HG03439 (cell line): ENCODE results near the gene SPRN.
"Not testable (repeated sequence)": the region's sequence is repeated elsewhere in the genome, so short reads cannot be mapped to it uniquely, and the experiment has no call there.

Experiments used
- ATAC-seq: cut with Tn5 transposase; IDR thresholded peaks from one replicate; pipeline ENCODE4 v1.9.1; 2021; ENCODE audit warnings: mild to moderate bottlenecking, moderate library complexity; ENCODE audit not compliant: unreplicated experiment

Gene SPRN

DNA sequence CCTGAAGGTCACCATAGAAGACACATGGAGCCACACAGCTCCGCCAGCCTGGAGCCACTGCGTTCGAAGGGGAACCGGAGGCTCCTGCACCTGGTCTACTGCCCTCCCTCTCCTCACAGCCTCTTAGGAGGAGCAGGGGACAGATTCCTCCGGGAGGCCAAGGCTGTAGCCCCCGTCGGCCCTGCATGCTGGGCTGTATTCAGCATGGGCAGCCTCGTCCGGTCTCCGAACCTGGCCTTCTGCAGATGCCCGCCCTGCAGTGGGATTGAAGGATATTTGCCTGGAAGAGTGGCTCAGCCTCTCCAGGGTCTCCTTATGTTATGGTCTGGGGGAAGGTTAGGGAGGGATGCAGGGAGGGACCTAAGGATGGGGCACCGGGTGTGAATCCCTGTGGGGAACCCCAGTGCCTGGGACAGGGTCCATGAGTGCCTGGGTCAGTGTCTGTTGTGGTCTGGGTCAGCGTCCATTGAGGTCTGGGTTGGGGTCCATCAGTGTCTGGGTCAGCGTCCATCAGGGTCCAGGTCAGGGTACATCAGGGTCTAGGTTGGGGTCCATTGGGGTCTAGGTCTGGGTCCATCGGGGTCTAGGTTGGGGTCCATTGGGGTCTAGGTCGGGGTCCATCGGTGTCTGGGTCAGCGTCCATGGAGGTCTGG, 16.3 kb upstream of the SPRN start:
- ATAC-seq = no peak

DNA sequence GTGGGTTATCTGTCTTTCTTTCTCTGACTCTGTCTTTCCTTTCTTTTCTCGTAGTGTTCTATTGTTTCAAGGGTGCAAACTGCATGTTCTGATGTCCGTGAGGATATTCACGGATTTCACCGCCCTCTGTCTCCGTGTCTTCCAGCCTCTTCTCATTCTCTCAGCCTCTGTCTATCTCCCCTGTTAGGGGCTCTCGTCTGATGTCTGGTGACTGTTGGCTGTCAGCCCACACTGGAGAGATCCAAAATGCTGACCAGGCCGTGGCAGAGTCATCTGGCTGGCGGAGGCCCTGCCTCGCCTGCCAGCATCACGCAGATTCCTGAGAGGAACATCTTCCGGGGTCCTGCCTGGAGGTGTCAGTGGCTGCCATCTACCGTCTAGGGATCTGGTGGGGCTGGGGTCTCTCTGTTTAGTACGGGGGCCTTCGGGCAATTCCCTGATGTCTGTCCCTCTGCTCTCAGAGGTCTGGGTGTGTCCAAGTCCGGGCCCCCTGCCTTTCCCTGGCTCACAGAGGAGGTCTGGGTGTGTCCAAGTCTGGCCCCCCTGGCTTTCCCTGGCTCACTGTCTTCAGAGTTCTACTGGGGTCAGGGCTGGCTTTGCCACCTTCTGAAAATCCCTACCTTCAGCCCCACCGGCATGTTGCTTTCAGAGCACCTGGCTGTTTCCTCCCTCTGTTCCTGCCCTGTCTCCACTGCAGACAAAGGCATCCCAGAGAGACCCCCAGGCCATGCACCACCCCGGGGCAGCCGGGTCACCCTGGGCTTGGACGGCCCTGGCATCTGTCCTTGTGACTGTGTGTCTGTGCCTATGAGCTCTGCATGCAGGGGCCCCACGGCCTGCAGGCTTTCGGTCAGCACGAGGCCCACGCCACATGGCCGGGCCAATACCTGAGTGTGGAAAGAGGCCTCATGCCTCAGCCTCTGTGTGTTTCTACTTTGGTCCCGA, 15.4 kb upstream of the SPRN start:
- ATAC-seq = no peak

DNA sequence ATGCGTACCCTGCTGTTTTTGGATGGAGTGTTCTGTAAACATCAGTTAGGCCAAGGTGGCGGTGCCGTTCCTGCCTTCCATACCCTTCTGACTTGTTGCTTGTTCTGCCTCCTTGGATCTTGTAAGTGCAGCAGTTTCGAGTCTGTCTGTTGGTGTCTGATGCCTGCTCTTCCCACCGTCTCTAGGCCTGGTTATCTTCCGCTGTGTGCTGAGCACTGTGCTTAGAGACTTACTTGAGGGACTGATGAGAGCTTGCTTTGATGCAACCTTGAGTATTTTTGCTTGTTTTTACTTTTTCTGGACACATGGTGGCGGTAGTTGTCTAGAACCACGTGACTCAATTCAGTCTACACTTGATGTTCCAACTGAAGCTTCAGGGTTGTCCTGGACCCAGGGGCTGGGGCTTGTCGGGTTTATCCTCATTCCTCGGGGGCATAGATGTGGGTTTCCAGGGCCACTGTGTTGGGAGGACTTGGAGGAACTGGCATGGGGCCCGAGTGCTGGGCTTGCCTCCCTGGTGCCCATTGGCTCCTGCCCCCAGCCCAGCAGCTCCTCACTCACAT, 14.4 kb upstream of the SPRN start:
- ATAC-seq = no peak

DNA sequence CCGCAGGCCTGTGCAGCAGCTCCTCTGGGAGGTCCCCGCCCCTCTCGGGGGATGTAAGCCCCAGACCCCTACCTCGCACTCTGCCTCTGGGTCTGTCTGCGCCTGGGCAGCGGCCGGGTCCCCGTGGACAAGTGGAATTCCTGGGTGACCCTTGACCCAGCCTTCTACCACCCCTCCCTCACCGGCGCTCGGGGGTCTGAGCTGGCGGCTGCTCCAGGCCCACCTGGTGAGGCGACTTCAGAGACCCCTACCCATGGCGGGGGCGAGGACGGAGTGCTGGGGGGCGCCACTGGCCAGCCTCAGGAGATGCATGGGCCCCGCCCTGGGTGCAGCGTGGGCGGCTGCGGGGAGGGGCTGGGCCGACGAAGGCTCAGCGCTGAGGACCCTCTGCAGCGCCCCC, 8.4 kb upstream of the SPRN start:
- ATAC-seq = not testable (repeated sequence)

DNA sequence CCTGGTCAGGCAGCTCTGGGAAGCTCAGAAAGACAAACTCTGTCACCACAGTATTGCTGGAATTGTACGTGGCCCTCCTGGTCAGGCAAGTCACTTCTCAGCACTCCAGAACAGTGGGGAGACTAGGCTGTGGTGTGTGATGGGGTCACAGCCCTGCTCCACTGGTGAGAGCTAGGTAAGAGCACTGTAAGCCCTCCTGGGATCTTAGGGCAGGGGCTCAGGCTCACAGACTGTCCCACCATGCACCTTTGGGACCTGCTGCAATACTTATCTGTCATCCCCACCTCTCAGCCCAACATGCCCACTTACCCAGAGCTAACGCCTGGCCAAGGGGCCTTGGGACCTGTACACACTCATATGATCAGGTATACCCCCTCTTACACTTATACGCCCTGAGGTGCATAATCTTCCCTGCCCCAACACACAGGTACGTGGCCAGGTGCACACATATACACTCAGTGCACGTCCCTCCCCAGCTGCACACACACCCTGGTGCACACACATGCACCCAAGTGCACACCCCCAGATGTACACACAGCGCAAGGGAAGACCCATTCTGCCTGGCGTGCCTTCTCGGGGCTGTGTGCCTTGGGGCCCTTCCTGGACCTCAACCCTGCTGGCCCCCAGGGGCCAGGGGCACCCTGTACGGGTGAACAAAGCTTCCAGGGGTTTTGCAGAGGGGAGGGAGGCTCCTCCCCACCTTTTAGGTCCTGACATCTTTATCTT, 7.6 kb upstream of the SPRN start:
- not testable (repeated sequence) for ATAC-seq

DNA sequence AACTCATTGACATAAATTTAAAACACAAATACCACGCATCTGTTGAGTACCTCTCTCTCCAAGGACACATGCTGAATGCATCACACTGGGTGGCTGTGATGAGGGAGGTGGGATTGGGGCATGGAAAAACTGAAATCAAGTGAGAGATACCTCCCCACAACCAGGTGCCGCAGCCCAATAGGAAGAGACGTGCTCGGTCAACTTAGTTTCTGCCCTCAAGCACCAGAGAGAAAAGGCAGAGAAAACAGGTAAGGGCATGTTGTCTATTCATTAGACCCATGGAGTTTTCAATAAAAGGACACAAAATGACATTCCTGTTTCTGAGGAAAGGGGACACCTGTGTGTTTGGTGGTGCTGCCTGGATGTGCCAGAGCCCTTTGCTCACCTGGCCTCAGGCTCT, 5.1 kb upstream of the SPRN start:
- not testable (repeated sequence) for ATAC-seq

DNA sequence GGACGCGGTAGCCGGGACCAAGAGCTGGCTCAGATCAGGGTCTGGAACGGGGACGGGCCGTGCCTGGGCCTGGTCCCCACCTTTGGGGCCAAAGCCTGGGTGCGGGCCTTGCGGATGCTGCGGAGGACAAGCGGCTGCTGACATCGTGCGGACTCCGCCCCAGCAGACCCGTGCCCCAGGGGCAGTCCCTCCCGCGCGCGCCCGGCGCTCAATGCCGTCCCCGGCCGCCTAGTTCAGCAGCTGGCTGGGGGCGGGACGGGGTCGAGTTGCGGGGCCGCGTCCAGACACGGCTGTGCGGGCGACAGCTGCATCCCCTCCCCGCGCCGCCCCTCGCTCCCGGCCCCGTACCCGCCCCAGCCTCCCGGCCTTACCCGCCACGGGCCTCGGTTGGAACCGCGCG, 323 bp downstream of the SPRN start:
- not testable (repeated sequence) for ATAC-seq

DNA sequence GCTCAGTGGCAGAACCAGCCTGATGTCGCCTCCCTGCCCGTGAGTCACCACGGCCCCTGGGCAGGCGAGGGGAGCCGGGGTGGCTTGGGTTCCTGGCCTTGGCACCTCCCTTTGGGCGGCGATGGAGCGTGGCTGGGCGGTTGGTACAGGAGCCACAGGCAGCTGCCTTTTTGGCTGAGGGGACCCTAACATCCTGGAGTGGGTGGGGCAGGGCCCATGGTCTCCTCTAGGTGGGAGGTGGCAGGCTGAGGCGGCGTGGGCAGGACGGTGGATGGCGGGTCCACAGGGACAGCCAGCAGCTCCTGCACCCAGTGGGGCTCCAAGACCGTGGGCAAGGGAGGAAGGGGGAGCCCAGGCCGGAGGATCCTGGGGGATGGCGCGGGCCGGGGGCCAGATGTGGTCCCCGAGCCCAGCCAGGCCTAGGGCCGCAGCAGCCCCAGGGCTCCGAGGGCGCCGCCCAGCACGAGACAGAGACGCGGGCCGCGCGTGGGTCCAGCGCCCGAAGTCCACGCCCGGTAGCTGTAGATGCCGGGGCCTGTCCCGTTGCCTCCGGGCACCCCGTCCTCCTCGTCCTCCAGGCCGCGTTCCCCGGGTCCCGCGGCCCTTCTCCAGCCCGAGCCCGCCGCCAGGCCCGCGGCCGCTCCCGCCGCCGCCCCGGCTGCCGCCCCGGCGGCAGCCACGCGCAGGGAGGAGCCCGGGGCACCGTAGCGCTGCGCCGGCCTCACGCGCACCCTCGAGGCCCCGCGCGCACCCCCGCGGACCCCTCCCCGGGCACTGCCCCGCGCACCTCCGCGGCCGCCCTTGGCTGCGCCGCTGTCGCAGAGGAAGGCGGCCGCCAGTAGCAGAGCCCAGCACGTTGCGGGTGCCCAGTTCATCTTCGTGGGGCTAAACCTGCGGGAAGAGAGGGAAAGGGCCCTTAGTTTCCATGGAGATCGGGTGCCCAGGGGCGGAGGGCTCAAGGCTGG, 1.3 kb downstream of the SPRN start:
- no peak for ATAC-seq

DNA sequence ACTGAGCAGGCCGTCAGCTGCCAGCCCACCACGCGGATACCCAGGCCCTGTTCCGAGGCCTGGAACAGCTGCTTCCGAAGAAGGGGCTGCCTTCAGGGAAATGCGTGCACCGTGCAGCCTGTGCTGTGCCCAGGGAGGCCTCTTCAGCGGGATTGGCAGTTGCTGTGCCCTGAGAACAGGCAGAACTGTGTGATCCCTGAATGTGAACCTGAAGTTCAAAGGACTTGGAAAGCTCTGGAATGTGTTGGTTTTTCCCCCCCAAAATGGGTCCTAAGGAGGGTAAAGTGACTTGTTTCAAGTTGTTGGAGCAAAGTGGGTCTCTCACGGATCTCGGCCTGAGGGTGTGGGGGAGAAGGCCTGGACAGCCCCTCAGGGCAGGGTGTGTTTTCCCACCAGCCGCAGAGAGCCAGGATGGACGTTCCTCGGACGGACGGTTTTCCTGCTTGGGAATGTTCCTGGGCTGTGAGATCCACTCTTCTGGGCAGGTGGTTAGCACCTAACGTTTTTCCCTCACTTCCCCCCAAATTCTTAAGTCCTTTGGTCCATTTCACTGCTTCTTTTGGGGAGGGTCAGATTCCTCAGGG, 2.1 kb downstream of the SPRN start:
- ATAC-seq = no peak

DNA sequence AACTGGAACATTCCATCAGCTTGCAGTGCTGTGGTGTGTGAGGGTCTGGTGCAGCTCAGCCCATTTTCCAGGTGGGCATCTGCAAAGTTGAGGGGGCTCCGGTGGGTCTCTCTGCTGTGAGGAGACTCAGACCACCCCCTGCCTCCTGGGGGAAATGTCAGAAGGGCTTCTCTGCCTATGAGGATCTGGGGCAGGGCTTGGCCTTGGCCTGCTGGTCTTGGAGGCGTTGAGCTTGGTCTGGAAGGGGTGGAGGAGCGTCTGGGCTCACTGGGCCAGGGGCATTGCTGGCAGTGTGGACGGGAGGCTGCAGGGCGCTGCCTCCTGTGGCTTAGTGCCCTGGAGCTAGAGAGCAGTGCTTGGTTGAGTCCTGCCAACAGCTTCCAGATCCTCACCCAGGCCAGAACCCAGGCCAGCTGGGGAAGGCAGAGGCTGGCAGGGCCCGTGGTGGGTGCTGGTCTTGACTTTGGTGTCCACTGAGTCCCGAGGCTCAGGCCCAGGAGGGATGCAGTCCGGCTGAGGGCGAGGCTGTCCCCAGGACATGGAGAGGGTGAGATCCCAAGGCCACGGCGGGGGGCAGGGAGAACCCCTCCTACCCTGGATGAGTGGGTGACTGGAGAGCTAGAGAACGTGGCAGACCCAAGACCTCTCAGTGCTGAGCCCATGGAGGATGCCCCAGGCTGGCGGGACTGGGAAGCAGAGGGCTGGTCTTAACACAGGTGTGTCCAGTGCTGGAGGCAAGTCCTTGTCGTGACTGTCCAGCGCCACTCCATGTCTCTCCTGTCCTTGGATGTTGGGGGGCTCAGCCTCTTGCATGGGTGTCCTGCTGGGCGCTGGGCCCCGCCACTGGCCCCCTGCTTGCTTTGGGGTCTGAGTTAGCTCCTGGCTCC, 2.8 kb downstream of the SPRN start:
- ATAC-seq = no peak

DNA sequence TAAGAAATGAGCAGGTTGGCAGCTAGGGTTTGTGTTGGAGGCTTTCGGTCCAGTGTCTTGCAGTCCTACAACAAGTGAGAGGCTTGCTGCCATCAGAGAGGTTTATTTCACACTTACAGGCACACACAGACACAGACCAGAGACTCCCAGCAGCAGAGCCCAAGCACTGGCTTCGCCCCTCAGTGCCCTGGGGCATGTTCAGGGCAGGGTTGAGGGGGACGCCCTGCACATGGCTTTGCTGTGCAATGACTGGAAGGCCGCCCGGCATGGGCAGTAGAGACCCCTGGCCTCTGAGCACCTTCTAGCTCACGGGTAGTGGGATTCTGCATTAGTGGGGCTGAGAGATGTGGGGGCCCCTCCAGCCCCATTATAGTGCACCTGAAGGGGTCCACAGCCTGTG, 3.8 kb downstream of the SPRN start:
- no peak for ATAC-seq

DNA sequence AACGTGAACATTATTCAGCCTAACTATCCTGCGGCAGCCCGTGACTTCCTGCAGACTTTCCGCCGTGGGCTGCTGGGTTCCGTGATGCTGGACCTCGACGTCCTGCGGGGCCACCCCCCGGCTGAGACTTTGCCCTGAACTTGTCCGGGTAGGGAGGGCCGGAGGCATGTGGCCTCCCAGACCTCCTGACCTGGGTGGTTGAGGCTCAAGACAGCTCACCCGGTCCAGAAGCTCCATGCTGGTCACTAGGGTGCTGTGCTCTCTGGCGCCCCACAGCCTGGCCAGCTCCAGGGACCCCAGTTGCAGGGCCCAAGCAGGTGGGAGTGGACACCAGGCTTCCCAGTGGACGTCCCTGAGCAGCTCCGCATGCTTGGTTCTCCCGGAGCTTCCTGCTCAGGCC, 4.4 kb downstream of the SPRN start:
- ATAC-seq = no peak

DNA sequence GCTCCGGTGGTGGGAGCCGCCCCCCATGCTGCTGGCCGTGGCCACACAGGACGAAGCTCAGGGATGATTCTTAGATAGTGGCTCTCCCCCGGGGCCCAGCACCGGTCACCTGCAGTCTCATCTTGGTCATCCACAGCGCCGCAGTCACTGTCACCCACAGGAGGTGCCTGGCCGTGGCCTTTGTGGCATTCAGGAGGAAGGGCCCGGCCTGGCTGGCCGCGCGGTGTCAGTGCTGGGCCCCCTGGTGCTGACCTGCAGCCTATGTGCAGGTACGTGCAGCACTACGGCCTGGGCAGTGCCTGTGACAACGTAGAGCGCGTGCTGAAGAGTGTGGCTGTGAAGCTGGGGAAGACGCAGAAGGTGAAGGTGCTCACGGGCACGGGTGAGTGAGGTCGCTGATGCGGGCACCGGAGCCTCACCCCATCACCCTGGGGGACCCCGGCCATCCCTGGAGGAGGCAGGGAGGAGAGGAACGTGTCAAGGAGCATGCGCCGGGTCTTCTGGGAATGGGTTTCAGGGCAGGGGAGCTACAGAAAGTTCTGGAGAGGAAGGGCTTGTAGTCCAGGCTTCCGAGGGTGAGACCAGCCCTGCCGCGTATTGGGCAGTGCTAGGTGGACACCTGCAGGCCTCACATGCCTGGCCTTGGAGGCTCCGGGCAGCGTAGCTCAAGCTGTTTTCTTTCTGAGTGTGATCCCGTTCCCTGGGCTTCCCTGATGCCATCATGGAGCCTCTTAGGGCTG, 5.0 kb downstream of the SPRN start:
- no peak for ATAC-seq

DNA sequence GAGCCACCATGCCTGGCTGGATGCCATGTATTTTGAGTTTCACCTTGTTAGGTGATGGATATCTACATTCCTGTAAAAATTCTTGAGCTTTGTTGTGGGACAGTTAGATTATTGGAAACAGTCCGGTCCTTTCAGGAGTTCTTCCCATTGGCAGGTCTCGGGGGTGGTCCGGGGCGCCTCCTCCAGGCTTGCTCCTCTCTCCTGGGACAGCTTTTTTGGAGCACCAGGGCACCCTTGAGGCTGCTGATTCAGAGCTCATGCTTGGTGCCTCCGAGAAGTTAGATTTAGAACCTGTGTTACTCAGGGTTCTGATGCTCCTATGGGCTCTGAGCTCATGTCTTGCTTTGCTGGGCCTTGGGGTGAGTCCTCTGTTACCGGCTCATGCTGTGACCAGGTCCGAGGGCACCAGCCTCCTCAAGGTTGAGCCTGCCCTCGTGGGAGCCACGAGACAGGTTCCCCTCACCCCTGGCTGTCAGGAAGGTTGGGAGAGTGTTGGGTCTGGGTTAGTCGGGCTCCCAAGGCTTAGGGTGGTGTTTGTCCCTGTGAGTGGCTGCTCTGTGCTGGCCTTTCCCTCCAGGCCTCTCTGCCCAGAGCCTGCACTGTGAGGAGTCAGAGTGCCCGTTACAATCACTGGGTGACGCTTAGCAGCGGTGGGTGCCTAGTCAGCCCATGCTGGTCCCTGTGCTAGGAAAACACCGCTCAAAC, 6.0 kb downstream of the SPRN start:
- no peak for ATAC-seq

DNA sequence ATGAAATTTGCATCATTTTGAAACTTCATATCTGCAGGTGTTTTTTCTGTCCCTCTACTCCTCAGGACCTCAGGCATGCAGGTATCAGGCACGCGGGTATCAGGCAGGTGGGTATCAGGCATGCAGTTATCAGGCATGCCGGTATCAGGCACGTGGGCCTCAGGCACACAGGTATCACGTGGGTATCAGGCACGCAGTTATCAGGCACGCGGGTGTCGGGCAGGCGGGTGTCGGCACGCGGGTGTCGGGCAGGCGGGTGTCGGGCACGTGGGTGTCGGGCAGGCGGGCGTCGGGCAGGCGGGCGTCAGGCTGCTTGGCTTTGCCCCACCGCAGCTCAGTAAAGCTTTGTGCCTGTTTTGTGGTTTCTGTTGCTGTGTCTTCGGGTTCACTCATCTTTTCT, 8.7 kb downstream of the SPRN start:
- ATAC-seq = no peak

DNA sequence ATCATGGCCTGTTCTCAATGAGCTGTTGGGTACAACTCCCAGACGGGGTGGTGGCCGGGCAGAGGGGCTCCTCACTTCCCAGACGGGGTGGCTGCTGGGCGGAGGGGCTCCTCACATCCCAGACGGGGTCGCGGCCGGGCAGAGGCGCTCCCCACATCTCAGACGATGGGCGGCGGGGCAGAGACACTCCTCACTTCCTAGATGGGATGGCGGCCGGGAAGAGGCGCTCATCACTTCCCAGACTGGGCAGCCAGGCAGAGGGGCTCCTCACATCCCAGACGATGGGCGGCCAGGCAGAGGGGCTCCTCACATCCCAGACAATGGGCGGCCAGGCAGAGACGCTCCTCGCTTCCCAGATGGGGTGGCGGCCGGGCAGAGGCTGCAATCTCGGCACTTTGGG, 10.0 kb downstream of the SPRN start:
- not testable (repeated sequence) for ATAC-seq

DNA sequence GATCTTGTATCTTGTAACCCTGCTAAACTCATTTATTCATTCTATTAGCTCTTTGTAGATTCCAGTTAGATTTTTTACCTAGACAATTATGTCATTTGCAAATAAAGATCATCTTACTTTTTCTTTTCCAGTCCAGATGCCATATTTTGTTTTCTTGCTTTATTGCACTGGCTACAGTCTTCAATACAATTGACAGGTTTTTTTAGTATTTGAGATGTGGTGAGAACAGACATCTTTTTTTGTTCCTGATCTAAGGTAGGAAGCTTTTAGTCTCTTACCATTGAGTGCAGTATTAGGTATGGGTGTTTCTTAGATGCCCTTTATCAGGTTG, 12.1 kb downstream of the SPRN start:
- no peak for ATAC-seq
